ENCODE measurements around the gene SSX2IP. TPM values are rescaled to one million over a fixed set of nuclear protein-coding genes. Genes with fewer than 3 reads are reported as not detected.
A peak's percentile ranks its signal among the peaks of the same experiment; 100 is the strongest.

Gene SSX2IP
- total and polyA plus RNA-seq, 9 of the 15 experiments (the other 6 are each of a cell fraction or from before 2014, with no cell fraction given) = 20.6 to 96.7 (median 61.7) TPM

DNA sequence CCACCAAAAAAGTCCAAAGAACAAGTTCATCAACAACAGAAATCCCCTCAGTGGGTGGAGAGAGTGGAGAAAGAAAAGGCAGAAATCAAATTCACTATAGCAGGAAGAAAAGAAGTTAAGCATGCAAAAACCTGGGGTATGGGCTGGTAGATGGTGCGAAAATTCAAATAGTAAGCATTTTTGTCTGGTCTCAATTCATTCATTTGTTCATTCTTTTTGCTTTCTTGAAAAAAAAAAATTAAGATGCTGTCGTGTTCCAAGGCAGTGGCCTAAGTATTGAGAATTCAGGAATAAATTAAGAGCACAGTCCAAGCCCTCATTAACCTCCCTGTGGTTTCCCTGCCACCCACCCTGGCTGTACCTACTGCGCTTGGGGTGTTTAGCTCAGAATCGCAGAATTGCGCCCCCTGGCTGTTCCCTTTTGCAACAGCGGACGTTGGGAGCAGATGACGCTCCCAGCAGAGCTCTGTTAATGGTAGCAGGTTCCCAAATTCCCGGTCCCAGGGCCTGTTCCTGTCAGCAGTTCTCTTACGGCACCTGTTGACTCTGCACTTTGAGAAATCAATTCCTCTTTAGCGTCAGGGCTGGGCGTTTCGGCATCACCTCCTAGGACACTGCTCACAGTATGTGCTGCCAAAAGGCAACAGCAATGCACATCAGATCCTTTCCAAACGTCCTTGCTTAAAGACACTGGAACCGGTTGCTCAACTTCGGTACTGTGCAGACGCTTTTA lies 34.0 kb upstream of the SSX2IP start (continued):
- peak; percentile 75 for TF ChIP-seq SMC3 (conservative IDR thresholded peaks at IDR 0.05; ENCODE audit: insufficient read depth, low read depth, low read length)
- TF ChIP-seq HOXB6 (CRISPR knock-in tag; IDR thresholded peaks at IDR 0.05; ENCODE audit: borderline replicate concordance) = no peak
- TF ChIP-seq LARP7 (IDR thresholded peaks at IDR 0.05) = no peak
- no peak for TF ChIP-seq TAF7 (tag; IDR thresholded peaks at IDR 0.05)
- TF ChIP-seq WHSC1 (IDR thresholded peaks at IDR 0.05; ENCODE audit: low read length) = no peak
- no peak for TF ChIP-seq ZNF644 (tag; IDR thresholded peaks at IDR 0.05; ENCODE audit: low read depth)
- TF ChIP-seq CEBPB (tag; IDR thresholded peaks at IDR 0.05) = peak; percentile 48
- TF ChIP-seq, protein P1, sequence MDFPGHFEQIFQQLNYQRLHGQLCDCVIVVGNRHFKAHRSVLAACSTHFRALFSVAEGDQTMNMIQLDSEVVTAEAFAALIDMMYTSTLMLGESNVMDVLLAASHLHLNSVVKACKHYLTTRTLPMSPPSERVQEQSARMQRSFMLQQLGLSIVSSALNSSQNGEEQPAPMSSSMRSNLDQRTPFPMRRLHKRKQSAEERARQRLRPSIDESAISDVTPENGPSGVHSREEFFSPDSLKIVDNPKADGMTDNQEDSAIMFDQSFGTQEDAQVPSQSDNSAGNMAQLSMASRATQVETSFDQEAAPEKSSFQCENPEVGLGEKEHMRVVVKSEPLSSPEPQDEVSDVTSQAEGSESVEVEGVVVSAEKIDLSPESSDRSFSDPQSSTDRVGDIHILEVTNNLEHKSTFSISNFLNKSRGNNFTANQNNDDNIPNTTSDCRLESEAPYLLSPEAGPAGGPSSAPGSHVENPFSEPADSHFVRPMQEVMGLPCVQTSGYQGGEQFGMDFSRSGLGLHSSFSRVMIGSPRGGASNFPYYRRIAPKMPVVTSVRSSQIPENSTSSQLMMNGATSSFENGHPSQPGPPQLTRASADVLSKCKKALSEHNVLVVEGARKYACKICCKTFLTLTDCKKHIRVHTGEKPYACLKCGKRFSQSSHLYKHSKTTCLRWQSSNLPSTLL (IDR thresholded peaks at IDR 0.05) = no peak
- TF ChIP-seq BCOR (IDR thresholded peaks at IDR 0.05) = no peak
- TF ChIP-seq ADNP (tag; IDR thresholded peaks at IDR 0.05) = no peak
- peak; percentile 65 to 80 for TF ChIP-seq RAD21 (CRISPR knock-in tag; conservative IDR thresholded peaks at IDR 0.05 in 1 of 2, IDR thresholded peaks at IDR 0.05 in 1 of 2)
- TF ChIP-seq, protein P2, sequence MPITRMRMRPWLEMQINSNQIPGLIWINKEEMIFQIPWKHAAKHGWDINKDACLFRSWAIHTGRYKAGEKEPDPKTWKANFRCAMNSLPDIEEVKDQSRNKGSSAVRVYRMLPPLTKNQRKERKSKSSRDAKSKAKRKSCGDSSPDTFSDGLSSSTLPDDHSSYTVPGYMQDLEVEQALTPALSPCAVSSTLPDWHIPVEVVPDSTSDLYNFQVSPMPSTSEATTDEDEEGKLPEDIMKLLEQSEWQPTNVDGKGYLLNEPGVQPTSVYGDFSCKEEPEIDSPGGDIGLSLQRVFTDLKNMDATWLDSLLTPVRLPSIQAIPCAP (CRISPR knock-in tag; IDR thresholded peaks at IDR 0.05; ENCODE audit: borderline replicate concordance) = no peak
- TF ChIP-seq TBP (optimal IDR thresholded peaks at IDR 0.05; ENCODE audit: low read depth, low read length) = no peak
- no peak for TF ChIP-seq ZNF311 (CRISPR knock-in tag; IDR thresholded peaks at IDR 0.05)
- no peak for TF ChIP-seq ZC3H4 (CRISPR knock-in tag; IDR thresholded peaks at IDR 0.05; ENCODE audit: borderline replicate concordance)
- no peak for TF ChIP-seq NR1H2 (CRISPR knock-in tag; IDR thresholded peaks at IDR 0.05)
- TF ChIP-seq, protein P3, sequence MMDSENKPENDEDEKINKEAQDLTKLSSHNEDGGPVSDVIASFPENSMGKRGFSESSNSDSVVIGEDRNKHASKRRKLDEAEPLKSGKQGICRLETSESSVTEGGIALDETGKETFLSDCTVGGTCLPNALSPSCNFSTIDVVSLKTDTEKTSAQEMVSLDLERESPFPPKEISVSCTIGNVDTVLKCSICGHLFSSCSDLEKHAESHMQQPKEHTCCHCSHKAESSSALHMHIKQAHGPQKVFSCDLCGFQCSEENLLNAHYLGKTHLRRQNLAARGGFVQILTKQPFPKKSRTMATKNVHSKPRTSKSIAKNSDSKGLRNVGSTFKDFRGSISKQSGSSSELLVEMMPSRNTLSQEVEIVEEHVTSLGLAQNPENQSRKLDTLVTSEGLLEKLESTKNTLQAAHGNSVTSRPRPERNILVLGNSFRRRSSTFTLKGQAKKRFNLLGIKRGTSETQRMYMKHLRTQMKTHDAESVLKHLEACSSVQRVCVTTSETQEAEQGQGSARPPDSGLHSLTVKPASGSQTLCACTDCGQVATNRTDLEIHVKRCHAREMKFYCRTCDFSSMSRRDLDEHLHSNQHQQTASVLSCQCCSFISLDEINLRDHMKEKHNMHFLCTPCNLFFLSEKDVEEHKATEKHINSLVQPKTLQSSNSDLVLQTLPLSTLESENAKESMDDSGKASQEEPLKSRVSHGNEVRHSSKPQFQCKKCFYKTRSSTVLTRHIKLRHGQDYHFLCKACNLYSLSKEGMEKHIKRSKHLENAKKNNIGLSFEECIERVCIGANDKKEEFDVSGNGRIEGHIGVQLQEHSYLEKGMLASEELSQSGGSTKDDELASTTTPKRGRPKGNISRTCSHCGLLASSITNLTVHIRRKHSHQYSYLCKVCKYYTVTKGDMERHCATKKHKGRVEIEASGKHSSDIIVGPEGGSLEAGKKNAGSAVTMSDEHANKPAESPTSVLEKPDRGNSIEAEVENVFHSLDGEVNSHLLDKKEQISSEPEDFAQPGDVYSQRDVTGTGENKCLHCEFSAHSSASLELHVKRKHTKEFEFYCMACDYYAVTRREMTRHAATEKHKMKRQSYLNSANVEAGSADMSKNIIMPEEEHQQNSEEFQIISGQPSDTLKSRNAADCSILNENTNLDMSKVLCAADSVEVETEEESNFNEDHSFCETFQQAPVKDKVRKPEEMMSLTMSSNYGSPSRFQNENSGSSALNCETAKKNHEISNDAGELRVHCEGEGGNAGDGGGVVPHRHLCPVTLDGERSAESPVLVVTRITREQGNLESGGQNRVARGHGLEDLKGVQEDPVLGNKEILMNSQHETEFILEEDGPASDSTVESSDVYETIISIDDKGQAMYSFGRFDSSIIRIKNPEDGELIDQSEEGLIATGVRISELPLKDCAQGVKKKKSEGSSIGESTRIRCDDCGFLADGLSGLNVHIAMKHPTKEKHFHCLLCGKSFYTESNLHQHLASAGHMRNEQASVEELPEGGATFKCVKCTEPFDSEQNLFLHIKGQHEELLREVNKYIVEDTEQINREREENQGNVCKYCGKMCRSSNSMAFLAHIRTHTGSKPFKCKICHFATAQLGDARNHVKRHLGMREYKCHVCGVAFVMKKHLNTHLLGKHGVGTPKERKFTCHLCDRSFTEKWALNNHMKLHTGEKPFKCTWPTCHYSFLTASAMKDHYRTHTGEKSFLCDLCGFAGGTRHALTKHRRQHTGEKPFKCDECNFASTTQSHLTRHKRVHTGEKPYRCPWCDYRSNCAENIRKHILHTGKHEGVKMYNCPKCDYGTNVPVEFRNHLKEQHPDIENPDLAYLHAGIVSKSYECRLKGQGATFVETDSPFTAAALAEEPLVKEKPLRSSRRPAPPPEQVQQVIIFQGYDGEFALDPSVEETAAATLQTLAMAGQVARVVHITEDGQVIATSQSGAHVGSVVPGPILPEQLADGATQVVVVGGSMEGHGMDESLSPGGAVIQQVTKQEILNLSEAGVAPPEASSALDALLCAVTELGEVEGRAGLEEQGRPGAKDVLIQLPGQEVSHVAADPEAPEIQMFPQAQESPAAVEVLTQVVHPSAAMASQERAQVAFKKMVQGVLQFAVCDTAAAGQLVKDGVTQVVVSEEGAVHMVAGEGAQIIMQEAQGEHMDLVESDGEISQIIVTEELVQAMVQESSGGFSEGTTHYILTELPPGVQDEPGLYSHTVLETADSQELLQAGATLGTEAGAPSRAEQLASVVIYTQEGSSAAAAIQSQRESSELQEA (IDR thresholded peaks at IDR 0.05; ENCODE audit: low read depth) = no peak
- TF ChIP-seq, protein P4, sequence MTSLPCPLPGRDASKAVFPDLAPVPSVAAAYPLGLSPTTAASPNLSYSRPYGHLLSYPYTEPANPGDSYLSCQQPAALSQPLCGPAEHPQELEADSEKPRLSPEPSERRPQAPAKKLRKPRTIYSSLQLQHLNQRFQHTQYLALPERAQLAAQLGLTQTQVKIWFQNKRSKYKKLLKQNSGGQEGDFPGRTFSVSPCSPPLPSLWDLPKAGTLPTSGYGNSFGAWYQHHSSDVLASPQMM (CRISPR knock-in tag; IDR thresholded peaks at IDR 0.05) = no peak

Data from K562 (cell line).